Sigmoid colon (tissue), 7 donors: ENCODE measurements around the gene AK1. TPM values are rescaled to one million over a fixed set of nuclear protein-coding genes. Genes with fewer than 3 reads are reported as not detected.
A peak's percentile ranks its signal among the peaks of the same experiment; 100 is the strongest.

Experiments used
- DNase-seq: peaks from one replicate; pipeline ENCODE4 v3.0.0-alpha.2; 2019
- H3K27ac ChIP-seq, 4 donors: fragments of 200-600 bp; sonication (generic); one replicate each; pipeline ENCODE4 v1.5.1; 2016 to 2019; ENCODE audit warnings: mild to moderate bottlenecking in 1 of 4
- H3K27me3 ChIP-seq, 3 donors: fragments of 200-600 bp; sonication (generic); one replicate each; pipeline ENCODE4 v1.5.1; 2019; ENCODE audit warnings: mild to moderate bottlenecking in 1 of 3
- H3K36me3 ChIP-seq, 4 donors: fragments of 200-600 bp; sonication (generic); one replicate each; pipeline ENCODE4 v1.5.1; 2016 to 2019
- H3K4me1 ChIP-seq, 4 donors: fragments of 200-600 bp; sonication (generic); one replicate each; pipeline ENCODE4 v1.5.1; 2017 to 2019
- H3K4me3 ChIP-seq, 4 donors: fragments of 200-600 bp; sonication (generic); one replicate each; pipeline ENCODE4 v1.5.1; 2017 to 2019; ENCODE audit warnings: mild to moderate bottlenecking in 2 of 4, moderate library complexity in 1 of 4
- H3K9me3 ChIP-seq, 4 donors: fragments of 200-600 bp in 3 of 4; sonication (generic) in 3 of 4; one replicate each; pipeline versions ENCODE4 v1.5.1 to v1.6.1; 2013 to 2019
- CTCF ChIP-seq, 4 experiments: fragments of 450-650 bp in 3 of 4; fragments of 200-600 bp in 1 of 4; IDR thresholded peaks; one replicate each; pipeline ENCODE4 v1.5.1; 2016 to 2019; ENCODE audit warnings: antibody characterized with exemption in 4 of 4, mild to moderate bottlenecking in 3 of 4, moderate library complexity in 2 of 4
- EP300 ChIP-seq, 4 donors: sonication (generic); formaldehyde crosslinking; IDR thresholded peaks; one replicate each; pipeline ENCODE4 v1.6.1; 2017; ENCODE audit warnings: antibody characterized with exemption in 4 of 4
- POLR2A ChIP-seq, 2 donors: fragments of 450-650 bp; IDR thresholded peaks; one replicate each; pipeline ENCODE4 v1.6.1; 2016; ENCODE audit warnings: antibody characterized with exemption in 2 of 2, mild to moderate bottlenecking in 2 of 2, moderate library complexity in 2 of 2
- POLR2AphosphoS5 ChIP-seq, 4 donors: sonication (generic); formaldehyde crosslinking; IDR thresholded peaks; one replicate each; pipeline ENCODE4 v1.6.1; 2017; ENCODE audit warnings: antibody characterized with exemption in 4 of 4
- WGBS, 2 donors: extraction: QIAGEN DNeasy Blood & Tissue Kit; methylation state at CpG; one replicate each; pipeline ENCODE4 v1.1.7; 2013; 5-methylcytosine and 5-hydroxymethylcytosine counted together
- intact Hi-C: fragments of 100-400 bp; cut with DNase I; formaldehyde crosslinking; loops from one replicate; pipeline ENCODE4 v1.15.1; 2023
- polyA plus RNA-seq, 3 donors: library from polyadenylated mRNA; stranded (reverse); fragments of 200-250 nt; gene quantifications; one replicate each; pipeline ENCODE4 v1.2.3, GENCODE V29; 2013
- total RNA-seq, 4 donors: library from RNA; depleted of rRNA; stranded (reverse); fragments of >200 nt; gene quantifications; one replicate each; pipeline ENCODE4 v1.1.0, GENCODE V29; 2016
- donor health status: healthy with polysubstance abuse.
- donor health status: Bipolar disorder and iron deficiency.
- donor health status: healthy.

AK1 gene
- total and polyA plus RNA-seq, 7 donors, result 28.8 to 254 (median 73.2) TPM

DNA sequence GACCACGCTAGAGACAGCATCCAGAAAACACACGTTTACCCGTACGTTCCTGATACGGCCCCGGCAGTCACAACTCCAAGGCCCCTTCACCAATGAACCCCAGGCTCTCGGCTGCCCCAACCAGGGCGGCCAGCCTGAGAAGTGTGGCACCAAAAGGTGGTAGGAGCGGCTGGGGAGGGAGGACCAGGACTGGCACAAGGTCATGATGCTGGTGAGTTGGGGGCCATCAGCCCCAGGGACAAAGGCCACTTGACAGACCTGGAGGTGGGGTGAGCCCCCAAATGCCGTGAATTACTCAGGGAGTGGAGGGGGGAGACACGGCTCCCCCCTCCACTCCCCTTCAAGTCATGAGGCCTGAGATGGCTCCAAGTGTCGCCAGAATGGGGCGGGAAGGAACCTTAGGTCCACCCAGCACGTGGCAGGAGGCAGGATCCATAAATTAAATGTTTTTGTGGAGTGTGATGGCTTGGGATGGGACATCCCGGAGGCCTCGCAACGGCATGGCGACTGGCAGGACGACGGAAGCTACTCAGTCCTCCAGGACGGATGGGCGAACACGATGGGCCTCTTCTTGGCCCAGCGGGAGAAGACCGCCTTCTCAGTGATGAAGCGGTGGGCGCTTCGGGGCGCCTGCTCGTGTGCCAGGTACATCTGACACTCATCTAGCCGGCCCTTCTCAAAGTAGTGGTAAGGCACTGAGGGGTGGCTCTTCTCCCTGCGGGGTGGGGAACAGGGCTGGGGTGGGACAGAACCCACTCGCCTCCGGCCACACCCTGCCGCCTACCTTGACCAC lies 30.6 kb upstream of the AK1 start:
- Histone ChIP-seq H3K4me1 (peaks cover 0 to 19% (median 14%) of the 10 kb centered on the region in 4 donors), H3K36me3 (peaks cover 0 to 44% (median 20%) of the 10 kb centered on the region in 4 donors), H3K27me3 (no peaks in the 10 kb centered on the region), H3K27ac (no peak overlapping the region), H3K4me3 (no peak overlapping the region), H3K9me3 (no peaks in the 10 kb centered on the region)
- 85 to 91% methylated on average over 35 of the region's 35 CpGs for WGBS, 2 donors
- DNase-seq, result no peak
- no peak for TF ChIP-seq CTCF (IDR thresholded peaks at IDR 0.05)
- TF ChIP-seq POLR2A (IDR thresholded peaks at IDR 0.05), result no peak
- TF ChIP-seq POLR2AphosphoS5 (IDR thresholded peaks at IDR 0.05), result no peak
- no peak for TF ChIP-seq EP300 (IDR thresholded peaks at IDR 0.05)
- intact Hi-C loops, result no loop called here

GRCh38 chr9:127905788-127906191 lies 28.3 kb upstream of the AK1 start:
- WGBS, 2 donors, result 58 to 78% methylated on average over 12 of the region's 12 CpGs
- H3K36me3 ChIP-seq, result peaks cover 0 to 24% (median 12%) of the 10 kb centered on the region in 4 donors
- H3K4me3 ChIP-seq, result no peak overlapping the region
- no peak for DNase-seq
- intact Hi-C loops, result no loop called here
- H3K9me3 ChIP-seq, result no peaks in the 10 kb centered on the region
- H3K27me3 ChIP-seq, result no peaks in the 10 kb centered on the region
- TF ChIP-seq EP300 (IDR thresholded peaks at IDR 0.05) (no peak), CTCF (IDR thresholded peaks at IDR 0.05) (no peak), POLR2AphosphoS5 (IDR thresholded peaks at IDR 0.05) (no peak), POLR2A (IDR thresholded peaks at IDR 0.05) (no peak)
- peak overlapping the region; percentile 53 to 72 (median 63) for H3K27ac ChIP-seq
- peaks cover 0 to 26% (median 18%) of the 10 kb centered on the region in 4 donors for H3K4me1 ChIP-seq

- DNase-seq, result no peak
- Histone ChIP-seq H3K4me3 (no peak overlapping the region), H3K4me1 (peaks cover 0 to 32% (median 24%) of the 10 kb centered on the region in 4 donors)
These were observed 27.7 kb upstream of the AK1 start for GRCh38 chr9:127905004-127905728.

DNA sequence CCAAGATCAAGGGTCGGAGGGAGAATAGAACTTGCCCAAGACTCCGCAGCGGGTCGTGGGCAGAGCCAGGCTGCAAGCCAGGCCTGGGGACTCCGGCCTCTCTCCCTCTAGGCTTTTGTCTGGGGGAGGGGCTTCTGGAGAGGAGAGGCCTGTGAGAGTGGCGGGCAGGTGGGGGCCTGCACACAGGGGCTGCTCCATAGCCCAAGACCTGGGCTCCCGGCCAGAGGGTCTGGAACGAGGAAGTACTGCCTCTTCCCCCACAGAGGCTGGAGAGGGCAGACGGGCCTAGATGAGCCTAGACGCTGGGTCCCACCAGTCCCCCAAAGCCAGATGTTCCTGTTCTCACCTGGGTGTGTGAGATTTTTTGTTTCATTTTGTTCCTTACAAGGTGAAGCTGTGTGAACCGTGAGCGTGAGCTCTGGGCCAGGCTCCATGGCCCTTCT lies 27.1 kb upstream of the AK1 start:
- H3K27me3 ChIP-seq, result no peaks in the 10 kb centered on the region
- DNase-seq, result peak; percentile 74
- peaks cover 0 to 38% (median 30%) of the 10 kb centered on the region in 4 donors for H3K4me1 ChIP-seq
- H3K36me3 ChIP-seq, result peaks cover 0 to 14% (median 4%) of the 10 kb centered on the region in 4 donors
- TF ChIP-seq EP300 (IDR thresholded peaks at IDR 0.05) (no peak), CTCF (IDR thresholded peaks at IDR 0.05) (no peak), POLR2A (IDR thresholded peaks at IDR 0.05) (no peak), POLR2AphosphoS5 (IDR thresholded peaks at IDR 0.05) (no peak)
- no peaks in the 10 kb centered on the region for H3K9me3 ChIP-seq
- WGBS, 2 donors, result 38 to 78% methylated on average over 12 of the region's 12 CpGs
- no peak overlapping the region for H3K4me3 ChIP-seq
- H3K27ac ChIP-seq, result peak overlapping the region; percentile 53 to 72 (median 63)
- intact Hi-C loops, result no loop called here

More at GRCh38 chr9:127905004-127905728, 27.7 kb upstream of the AK1 start:
- peaks cover 0 to 20% (median 9%) of the 10 kb centered on the region in 4 donors for H3K36me3 ChIP-seq
- H3K27ac ChIP-seq, result peak overlapping the region; percentile 53 to 72 (median 63)
- H3K27me3 ChIP-seq, result no peaks in the 10 kb centered on the region
- H3K9me3 ChIP-seq, result no peaks in the 10 kb centered on the region
- intact Hi-C loops, result no loop called here
- 28 to 38% methylated on average over 5 of the region's 5 CpGs for WGBS, 2 donors
- TF ChIP-seq POLR2A (IDR thresholded peaks at IDR 0.05) (peak in 1 of 2 donors; percentile 86), POLR2AphosphoS5 (IDR thresholded peaks at IDR 0.05) (peak in 1 of 4 donors; percentile 53), EP300 (IDR thresholded peaks at IDR 0.05) (no peak), CTCF (IDR thresholded peaks at IDR 0.05) (no peak)
